IPS-18c (cell line): Measurements from ENCODE around the gene CLIP3.
"Not testable (repeated sequence)": the region's sequence is repeated elsewhere in the genome, so short reads cannot be mapped to it uniquely, and the experiment has no call there.

Experiments
- H3K4me3 ChIP-seq: 2 replicates; pipeline ENCODE4 v1.7.0; 2013; ENCODE audit warnings: low read depth, mild to moderate bottlenecking, low read length, moderate library complexity; ENCODE audit not compliant: insufficient read depth
- H3K9me3 ChIP-seq: one replicate; pipeline ENCODE4 v1.6.1; 2013; ENCODE audit warnings: mild to moderate bottlenecking, low read length, moderate library complexity; ENCODE audit not compliant: control insufficient read depth, insufficient read depth

The CLIP3 gene

DNA sequence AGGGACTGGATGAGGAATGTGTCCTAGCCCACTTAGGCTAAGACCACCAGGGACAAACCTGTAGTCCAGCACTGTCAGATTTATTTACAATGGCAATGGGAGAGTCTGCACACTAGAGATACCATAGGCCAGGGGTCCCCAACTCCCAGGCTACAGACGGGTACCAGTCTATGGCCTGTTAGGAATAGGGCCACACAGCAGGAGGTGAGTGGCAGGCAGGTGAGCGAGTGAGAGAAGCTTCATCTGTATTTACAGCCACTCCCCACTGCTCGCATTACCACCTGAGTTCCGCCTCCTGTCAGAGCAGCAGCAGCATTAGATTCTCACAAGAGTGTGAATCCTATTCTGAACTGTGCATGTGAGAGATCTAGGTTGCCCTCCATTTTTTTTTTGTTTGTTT, 19.0 kb upstream of the CLIP3 start:
- no peak overlapping the region for H3K4me3 ChIP-seq
- no peaks in the 10 kb centered on the region for H3K9me3 ChIP-seq

DNA sequence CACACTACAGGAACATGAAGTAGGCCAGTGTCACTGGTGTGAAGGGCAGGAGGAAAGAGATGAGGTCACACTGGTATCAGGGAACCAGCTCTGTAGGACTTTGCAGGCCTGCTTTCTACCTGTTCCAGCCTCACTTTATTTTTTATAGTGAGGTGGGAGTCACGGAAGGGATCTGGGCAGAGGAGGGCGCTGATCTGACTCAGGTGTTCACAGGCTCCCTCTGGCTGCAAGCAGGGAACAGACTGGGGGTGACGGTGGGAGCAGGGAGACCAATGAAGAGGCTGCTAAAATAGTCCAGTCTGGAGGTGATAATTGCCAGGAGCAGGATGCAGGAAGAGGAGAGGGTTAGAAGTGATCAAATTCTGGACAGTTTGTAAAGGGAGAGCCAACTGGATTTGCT, 18.6 kb upstream of the CLIP3 start:
- H3K9me3 ChIP-seq = no peaks in the 10 kb centered on the region
- no peak overlapping the region for H3K4me3 ChIP-seq

DNA sequence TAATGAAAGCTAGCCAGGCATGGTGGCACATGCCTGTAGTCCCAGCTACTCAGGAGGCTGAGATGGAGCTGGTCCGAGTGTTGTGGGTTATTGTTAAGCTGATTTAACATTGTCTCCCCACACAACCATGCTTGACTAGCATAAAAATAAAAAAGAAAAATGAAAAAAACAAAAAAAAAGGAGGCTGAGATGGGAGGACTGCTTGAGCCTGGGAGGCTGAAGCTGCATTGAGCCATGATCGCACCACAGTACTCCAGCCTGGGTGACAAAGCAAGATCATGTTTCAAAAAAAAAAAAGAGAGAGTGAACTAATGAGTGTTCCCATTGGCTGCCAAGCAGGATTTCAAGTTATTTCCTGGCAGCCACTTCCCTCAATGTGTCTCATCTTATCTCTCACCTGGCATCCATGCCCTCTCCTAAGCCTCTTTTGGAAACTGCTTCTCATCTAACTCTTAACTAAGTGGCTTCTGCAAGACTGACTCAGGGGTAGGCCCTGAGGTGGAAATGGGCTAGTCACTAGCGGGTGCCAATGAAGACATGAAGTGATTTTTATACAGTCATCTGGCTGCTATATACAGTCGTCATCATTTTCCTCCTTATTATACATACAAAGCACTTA, 16.5 kb upstream of the CLIP3 start:
- H3K9me3 ChIP-seq = peaks cover 3% of the 10 kb centered on the region
- no peak overlapping the region for H3K4me3 ChIP-seq

DNA sequence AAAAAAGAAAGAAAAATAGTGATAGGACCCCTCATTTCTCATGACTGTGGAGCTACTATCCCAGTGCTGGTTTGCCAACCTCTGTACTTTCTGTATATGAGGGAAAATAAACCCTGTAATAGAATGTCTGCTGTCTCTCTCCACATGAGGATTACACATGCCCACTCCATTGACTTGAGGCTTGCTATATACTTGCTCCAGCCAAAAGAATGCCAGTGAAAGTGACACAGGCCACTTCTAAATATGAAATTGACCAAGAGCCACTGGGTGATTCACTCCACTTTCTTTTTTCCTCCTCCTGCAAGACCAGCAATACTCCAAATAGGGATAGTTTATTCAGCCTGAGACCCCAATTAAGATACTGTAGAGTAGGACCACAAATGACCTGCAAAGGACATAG, 15.2 kb upstream of the CLIP3 start:
- no peak overlapping the region for H3K4me3 ChIP-seq
- peaks cover 3% of the 10 kb centered on the region for H3K9me3 ChIP-seq

DNA sequence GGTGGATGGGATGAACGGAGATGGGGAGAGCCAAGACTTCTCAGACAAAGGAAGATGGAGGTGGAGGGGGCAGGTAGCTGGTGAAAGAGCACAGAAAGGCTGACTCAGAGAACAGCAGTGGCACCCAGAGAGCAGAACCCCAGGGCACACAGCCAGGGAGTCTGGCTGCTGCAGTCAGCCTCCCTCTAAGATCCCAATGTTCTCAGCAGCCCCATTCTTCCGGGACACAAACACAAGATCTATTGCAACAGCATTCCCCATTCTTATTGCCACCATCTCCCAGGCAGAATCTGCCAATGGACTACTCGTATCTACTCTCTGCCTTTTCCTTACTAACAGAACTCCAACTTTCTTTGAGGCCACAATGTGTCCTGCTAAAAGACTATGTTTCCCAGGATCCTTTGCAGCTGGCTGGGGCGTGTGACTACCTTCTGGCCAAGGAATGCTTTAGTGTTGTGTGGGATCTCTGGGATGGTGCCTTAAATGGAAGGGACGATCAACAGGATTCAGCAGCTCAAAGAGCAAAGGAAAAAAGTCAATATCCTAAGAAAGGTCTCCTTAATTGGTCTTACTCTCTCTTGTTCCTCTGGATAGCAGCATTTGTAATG, 13.9 kb upstream of the CLIP3 start:
- peaks cover 3% of the 10 kb centered on the region for H3K9me3 ChIP-seq
- no peak overlapping the region for H3K4me3 ChIP-seq

DNA sequence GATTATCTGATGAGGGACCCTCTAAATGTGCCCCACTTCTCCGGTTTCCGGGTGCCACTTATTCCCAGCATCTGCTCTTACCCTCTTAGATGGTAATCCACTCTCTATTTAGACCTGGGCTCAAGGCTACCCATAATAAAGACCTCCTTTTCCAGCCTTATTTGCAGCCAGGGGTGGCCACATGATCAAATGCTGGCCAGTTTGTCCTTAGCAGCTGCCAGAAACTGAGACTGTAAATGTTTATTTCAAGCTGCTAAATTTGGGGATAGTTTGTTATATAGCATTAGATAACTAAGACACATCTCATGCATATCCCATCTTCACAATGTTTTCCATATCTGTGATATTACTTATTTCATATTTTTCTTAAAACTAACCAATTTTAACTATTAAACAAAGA, 11.3 kb upstream of the CLIP3 start:
- Histone ChIP-seq H3K9me3 (peaks cover 3% of the 10 kb centered on the region), H3K4me3 (no peak overlapping the region)

DNA sequence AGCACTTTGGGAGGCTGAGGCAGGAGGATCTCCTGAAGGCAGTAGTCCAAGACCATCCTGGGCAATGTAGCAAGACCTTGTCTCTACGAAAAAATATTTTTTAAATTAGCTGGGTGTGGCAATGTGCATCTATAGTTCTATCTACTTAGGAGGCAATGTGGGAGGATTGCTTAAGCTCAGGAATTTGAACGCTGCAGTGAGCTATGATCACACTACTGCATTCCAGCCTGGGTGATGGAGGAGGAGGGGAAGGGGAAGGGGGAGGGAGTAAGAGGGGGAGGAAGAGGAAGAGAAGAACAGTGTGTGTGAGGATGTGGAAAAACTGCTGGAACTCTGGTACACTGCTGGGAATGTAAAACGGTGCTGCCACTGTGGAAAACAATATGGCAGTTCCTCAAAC, 9.2 kb upstream of the CLIP3 start:
- Histone ChIP-seq H3K9me3 (peaks cover 3% of the 10 kb centered on the region), H3K4me3 (no peak overlapping the region)

DNA sequence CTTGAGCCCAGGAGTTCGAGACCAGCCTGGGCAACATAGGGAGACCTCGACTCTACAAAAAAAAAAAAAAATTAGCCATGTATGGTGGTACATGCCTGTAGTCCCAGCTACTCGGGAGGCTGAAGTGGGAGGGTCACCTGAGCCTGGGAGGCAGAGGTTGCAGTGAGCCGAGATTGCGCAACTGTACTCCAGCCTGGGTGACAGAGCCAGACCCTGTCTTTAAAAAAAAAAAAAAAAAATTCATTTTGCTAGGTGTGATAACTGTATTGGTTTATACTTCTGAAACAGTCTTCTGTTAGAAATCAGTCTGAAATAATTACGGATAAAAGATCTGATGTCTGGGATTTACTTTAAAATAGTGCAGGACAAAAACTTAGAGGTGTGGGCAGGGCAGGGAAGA, 8.4 kb upstream of the CLIP3 start:
- not testable (repeated sequence) for H3K4me3 ChIP-seq, H3K9me3 ChIP-seq

DNA sequence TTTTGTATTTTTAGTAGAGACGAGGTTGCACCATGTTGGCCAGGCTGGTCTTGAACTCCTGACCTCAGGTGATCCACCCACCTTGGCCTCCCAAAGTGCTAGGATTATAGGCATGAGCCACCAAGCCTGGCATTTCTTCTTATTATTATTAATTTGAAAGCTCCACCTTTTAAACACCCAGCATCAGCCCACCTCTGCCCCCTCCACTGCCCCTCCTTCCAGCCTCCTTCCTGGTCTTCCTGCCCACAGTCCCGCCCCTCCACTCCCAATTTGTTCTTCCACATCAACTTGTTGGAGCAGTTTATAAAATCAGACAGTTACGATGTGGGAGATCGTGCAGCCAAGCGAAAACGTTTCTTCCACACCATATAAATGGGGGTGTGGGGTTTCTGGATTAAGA, 7.8 kb upstream of the CLIP3 start:
- peaks cover 2% of the 10 kb centered on the region for H3K9me3 ChIP-seq
- no peak overlapping the region for H3K4me3 ChIP-seq

DNA sequence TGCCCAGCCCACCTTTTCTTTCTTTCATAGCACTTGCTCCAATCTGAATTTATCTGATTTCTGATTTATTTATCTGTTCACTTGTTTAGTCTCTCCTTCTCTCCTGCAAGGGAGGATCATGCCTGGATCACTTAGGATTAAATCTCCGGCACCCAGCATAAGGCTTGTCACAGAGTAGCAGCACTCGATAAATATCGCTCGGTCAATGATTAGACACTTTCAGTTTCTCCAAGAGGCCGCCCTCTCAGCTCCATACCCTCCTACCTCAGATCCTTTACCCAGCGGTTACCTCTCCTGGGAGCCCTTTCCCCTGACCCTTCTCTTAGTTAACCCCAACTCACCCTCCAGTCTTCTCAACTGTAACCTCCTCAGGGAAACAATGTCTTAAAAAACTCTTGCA, 1.4 kb downstream of the CLIP3 start:
- H3K9me3 ChIP-seq = no peaks in the 10 kb centered on the region
- H3K4me3 ChIP-seq = no peak overlapping the region

DNA sequence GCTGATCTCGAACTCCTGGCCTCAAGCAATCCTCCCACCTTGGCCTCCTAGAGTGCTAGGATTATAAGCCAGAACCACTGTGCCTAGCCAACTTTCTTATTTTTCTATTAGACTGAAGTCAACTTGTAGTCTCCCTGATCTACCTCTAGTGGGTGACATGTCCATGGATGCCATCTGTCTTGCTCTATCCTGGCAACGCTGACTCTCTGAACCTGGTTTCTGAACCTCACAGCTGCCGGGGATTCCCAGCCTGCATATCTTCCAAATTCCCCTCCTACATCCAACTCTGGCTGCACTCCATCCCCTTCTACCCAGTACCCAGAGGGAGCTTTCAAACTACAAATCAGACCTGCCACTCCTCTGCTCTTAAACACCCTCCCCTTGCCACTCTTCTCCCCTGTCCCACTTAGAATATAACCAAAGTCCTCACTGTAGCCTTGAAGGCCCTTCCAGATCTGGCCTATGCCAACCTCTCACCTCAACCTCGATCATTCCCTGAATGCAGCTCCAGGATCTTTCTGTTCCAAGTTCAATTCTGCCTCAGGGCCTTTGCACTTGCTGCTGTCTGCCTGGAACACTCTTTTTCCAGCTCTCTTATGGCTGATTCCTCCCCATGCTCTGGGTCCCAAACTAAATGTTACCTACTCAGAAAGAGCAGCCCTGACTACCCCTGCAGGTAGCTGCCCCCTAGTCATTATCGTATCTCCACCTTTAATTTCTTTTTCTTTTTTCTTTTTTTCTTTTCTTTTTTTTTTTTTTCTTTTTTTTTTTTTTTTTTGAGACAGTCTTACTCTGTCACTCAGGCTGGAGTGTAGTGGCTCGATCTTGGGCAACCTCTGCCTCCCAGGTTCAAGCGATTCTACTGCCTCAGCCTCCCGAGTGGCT, 2.2 kb downstream of the CLIP3 start:
- Histone ChIP-seq H3K4me3 (no peak overlapping the region), H3K9me3 (no peaks in the 10 kb centered on the region)

DNA sequence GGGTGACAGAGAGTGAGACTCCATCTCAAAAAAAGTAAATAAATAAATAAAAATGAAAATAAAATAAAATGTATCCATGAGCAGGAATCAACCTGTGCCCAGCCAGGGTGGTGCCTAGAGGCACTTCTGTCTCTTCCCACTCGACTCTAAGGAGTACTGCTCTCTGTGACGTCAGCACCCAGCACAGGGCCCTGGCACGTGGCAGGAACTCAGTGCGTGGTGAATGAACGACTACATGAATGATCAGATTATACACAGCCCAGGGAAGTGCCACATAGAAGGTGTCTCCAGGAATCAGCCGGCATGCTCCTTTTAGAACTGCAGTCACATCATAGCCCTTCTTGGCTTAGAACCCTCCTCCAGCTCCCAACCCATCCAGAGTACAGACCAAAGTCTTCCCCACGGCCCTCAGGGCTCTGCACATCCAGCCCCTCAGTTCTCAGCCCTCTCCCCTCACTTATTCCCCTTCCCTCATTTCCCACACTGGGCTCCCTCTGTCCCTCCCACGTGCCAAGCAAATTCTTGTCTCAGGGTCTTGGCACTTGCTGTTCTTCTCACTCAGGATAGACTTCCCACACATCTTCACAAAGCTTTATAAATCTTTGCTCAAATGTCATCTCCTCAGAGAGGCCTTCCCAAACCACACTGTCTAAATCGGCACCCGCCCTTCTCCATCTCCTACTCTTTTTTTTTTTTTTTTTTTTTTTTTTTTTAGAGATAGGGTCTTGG, 4.2 kb downstream of the CLIP3 start:
- Histone ChIP-seq H3K9me3 (no peaks in the 10 kb centered on the region), H3K4me3 (no peak overlapping the region)

DNA sequence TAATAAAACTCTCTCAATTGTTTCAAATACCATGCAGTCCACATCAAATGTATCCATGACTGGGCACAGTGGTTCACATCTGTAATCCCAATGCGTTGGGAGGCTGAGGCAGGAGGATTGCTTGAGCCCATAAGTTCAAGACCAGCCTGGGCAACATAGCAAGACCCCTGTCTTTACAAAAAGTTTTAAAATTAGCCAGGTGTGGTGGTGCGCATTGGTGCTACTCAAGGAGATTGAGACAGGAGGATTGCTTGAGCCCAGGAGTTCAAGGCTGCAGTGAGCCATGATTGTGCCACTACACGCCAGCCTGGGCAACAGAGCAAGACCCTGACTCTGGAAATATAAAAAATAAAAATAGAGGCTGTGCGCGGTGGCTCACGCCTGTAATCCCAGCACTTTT, 5.0 kb downstream of the CLIP3 start:
- no peak overlapping the region for H3K4me3 ChIP-seq
- H3K9me3 ChIP-seq = no peaks in the 10 kb centered on the region

DNA sequence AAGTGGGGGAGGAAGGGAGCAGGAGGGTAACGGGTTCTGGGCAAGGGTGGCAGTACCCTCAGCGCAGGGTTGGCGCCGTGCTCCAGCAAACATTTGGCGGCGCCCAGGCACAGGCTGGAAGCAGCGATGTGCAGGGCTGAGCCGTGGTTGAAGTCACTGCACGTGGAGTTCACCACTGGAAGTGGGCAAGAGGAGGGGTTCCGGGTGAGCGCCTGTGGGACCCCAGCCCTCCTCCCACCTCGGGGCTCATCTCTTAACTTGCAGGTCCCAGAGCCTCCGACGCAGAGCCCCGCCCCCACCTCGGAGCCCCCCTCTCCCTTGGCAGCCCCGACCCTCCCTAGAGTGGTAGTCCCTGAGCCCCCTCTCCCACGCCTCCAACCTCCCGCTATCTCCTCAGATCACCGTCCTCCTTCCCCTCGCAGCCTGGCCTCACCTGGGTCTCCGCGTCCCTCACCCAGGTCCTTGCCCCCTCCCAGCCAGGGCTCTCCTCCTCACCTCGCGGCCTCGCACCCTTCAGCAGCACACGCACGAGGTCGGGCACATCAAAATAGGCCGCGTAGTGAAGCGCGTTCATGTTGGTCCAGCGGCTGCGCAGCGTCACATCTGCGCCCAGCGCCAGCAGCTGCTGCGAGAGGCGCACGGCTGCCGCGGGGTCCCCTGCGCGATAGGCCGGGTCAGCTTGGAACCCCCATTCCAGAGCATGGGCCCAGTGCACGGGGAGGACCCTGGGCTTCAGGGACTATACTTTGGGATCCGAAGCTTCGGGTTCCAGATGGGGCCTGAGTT, 6.4 kb downstream of the CLIP3 start:
- Histone ChIP-seq H3K4me3 (no peak overlapping the region), H3K9me3 (no peaks in the 10 kb centered on the region)

DNA sequence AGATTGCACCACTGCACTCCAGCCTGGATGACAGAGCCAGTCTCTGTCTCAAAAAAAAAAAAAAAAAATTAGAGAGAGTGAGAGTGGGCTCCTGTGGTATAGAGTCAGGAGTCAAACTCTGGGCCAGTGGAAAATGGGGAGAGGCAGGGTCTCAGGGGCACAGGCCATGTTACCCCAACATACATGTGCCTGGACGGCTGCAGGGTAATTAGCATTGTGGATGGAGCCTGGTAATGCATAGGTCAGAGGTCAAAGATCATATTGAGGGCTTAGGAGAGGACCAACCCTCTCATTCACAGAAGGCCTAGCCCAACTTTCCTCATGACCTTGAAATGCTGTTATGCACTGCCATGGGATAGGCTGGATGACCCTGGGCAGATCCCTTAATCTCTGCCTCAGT, 7.1 kb downstream of the CLIP3 start:
- Histone ChIP-seq H3K4me3 (no peak overlapping the region), H3K9me3 (no peaks in the 10 kb centered on the region)

DNA sequence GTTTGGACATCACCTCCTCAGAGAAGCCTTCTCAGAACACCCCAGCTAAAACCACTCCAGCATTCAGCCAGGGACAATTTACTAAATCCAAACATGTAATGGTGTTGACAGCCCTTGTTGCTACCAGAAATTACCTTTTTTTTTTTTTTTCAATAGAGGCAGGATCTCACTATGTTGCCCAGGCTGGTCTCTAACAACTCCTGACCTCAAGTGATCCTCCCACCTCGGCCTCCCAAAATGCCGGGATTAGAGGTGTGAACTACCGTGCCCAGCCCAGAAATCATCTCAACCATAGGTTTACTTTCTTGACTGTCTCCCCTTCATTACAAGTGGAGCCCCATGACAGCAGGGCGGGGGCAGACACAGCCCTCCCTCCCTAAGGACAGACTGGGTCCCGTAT, 9.2 kb downstream of the CLIP3 start:
- Histone ChIP-seq H3K4me3 (no peak overlapping the region), H3K9me3 (no peaks in the 10 kb centered on the region)

DNA sequence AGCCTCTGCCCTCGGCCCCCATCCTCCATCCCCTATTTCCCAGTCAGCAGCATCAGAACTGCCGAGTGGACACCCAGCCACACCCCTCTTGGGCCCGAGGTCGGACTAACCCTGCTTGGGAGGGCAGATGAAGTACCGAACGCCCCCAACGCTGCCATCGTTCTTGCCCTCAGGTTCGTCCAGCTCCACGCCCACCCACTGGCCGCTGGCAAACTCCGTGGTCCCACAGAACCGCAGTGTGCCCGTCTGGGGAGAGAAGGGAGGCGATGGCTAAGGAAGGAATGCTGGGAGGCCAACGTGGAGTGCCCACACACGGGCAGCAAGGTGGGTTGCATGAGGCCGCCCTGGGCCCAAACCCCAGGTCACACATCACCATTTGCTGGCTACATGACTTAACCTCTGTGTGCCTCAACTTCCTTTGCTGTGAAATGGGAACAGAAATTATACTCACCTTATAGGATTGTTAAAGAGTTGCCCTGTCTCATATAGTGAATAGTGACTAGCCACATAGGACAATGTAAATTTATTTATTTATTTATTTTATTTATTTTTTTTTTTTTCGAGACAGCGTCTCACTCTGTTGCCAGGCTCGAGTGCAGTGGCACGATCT, 13.5 kb downstream of the CLIP3 start:
- Histone ChIP-seq H3K9me3 (peaks cover 2% of the 10 kb centered on the region), H3K4me3 (no peak overlapping the region)
